OCI-LY1 (cell line): ENCODE results near the gene RAB11B.

ENCODE experiments used
- H2AFZ ChIP-seq: fragments of 200-600 bp; sonication (generic), shearing (Covaris generic); 2 replicates; pipeline ENCODE4 v1.6.0; 2014; ENCODE audit warnings: antibody characterized with exemption, mild to moderate bottlenecking, low read length
- H3F3A ChIP-seq: fragments of 200-600 bp; sonication (generic), shearing (Covaris generic); 2 replicates; pipeline ENCODE4 v1.6.0; 2014; ENCODE audit warnings: mild to moderate bottlenecking, antibody characterized with exemption, low read length, moderate library complexity; ENCODE audit not compliant: insufficient read depth
- H3K27ac ChIP-seq: fragments of 200-600 bp; sonication (generic); 2 replicates; pipeline ENCODE4 v1.5.1; 2014; ENCODE audit warnings: low read length, mixed run types, mild to moderate bottlenecking, low read depth; ENCODE audit not compliant: poor library complexity, severe bottlenecking
- H3K27me3 ChIP-seq: fragments of 200-600 bp; sonication (generic); 2 replicates; pipeline ENCODE4 v1.6.0; 2014; ENCODE audit warnings: antibody characterized with exemption, mild to moderate bottlenecking, low read length, moderate library complexity; ENCODE audit not compliant: insufficient read depth
- H3K36me3 ChIP-seq: fragments of 200-600 bp; sonication (generic); 2 replicates; pipeline ENCODE4 v1.6.1; 2014; ENCODE audit warnings: mild to moderate bottlenecking, antibody characterized with exemption, low read length, moderate library complexity, mixed read lengths; ENCODE audit not compliant: insufficient read depth
- H3K4me1 ChIP-seq: fragments of 200-600 bp; sonication (generic); 2 replicates; pipeline ENCODE4 v1.5.1; 2014; ENCODE audit warnings: mild to moderate bottlenecking, low read length, moderate library complexity; ENCODE audit not compliant: insufficient read depth, severe bottlenecking
- H3K4me2 ChIP-seq: fragments of 200-600 bp; sonication (generic), shearing (Covaris generic); 2 replicates; pipeline ENCODE4 v1.6.1; 2014; ENCODE audit warnings: low read length
- H3K4me3 ChIP-seq: fragments of 200-600 bp; sonication (generic); 2 replicates; pipeline ENCODE4 v1.5.1; 2014; ENCODE audit warnings: low read length, low read depth, mild to moderate bottlenecking, mixed read lengths; ENCODE audit not compliant: poor library complexity, severe bottlenecking
- H3K79me2 ChIP-seq: fragments of 200-600 bp; shearing (Covaris generic); 2 replicates; pipeline ENCODE4 v1.6.1; 2016; ENCODE audit warnings: mixed run types, low read length, mixed read lengths; ENCODE audit not compliant: insufficient read depth
- H3K9ac ChIP-seq: fragments of 200-600 bp; sonication (generic), shearing (Covaris generic); 2 replicates; pipeline ENCODE4 v1.6.1; 2014; ENCODE audit warnings: mild to moderate bottlenecking, low read length, mixed read lengths
- H3K9me2 ChIP-seq: fragments of 200-600 bp; sonication (generic), shearing (Covaris generic); 2 replicates; pipeline ENCODE4 v1.6.1; 2014; ENCODE audit warnings: low read depth, mild to moderate bottlenecking, low read length, mixed read lengths
- H3K9me3 ChIP-seq: fragments of 200-600 bp; shearing (Covaris generic); 2 replicates; pipeline ENCODE4 v1.6.1; 2014; ENCODE audit warnings: low read length, mixed read lengths
- H4K20me1 ChIP-seq: fragments of 200-600 bp; sonication (generic), shearing (Covaris generic); 2 replicates; pipeline ENCODE4 v1.6.0; 2016; ENCODE audit warnings: mild to moderate bottlenecking, low read length; ENCODE audit not compliant: insufficient read depth
- EZH2 ChIP-seq: fragments of 200-600 bp; sonication (generic), shearing (Covaris generic); IDR thresholded peaks from 2 replicates; pipeline ENCODE4 v1.8.0; 2017; ENCODE audit warnings: borderline replicate concordance, mixed run types, mild to moderate bottlenecking, antibody characterized with exemption, low read length, moderate library complexity, mixed read lengths
- TF ChIP-seq, protein P1 (sequence below): fragments of 200-600 bp; sonication (generic), shearing (Covaris generic); IDR thresholded peaks from 2 replicates; pipeline ENCODE4 v1.5.1; 2017; ENCODE audit warnings: mild to moderate bottlenecking, antibody characterized with exemption, low read length, moderate library complexity, mixed read lengths

The RAB11B gene

DNA sequence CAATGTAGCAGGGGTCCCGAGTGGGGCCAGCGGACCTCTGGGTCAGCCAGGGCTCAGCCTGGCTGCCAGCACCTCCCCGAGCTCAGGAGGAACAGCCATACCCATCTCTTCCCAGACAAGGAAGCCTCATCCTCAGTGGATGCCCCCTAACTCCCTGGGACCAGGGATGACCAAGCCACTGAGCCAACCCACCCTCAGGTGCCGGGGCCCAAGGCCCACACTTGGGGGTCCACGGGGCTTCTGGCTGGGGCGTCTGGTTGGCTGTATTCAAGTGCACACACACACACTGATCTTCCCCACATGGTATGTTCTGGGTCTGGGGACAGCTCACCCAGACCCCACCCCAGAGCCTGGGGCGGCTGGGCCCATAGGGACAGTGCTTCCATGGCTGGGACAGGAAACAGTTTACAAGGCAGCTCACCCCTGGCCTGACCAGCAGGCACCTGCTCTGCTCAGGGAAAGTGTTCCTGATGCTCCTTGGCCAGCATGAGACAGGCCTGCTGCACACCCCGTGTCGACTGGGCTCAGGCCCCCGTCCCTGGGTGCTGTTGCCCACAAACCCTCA lies 7.7 kb downstream of the RAB11B start:
- Histone ChIP-seq H3K4me3 (no peak overlapping the region), H3K27me3 (no peaks in the 10 kb centered on the region), H3K4me1 (no peaks in the 10 kb centered on the region), H3F3A (no peaks in the 10 kb centered on the region; the same call in 1 of the 2 replicates), H3K9ac (no peak overlapping the region), H3K36me3 (peaks cover 12% of the 10 kb centered on the region; the same call in 1 of the 2 replicates), H3K79me2 (no peaks in the 10 kb centered on the region), H3K9me2 (no peaks in the 10 kb centered on the region), H3K27ac (no peak overlapping the region), H4K20me1 (no peaks in the 10 kb centered on the region), H3K9me3 (no peaks in the 10 kb centered on the region), H3K4me2 (no peak overlapping the region), H2AFZ (no peak overlapping the region)
- TF ChIP-seq, protein P1, sequence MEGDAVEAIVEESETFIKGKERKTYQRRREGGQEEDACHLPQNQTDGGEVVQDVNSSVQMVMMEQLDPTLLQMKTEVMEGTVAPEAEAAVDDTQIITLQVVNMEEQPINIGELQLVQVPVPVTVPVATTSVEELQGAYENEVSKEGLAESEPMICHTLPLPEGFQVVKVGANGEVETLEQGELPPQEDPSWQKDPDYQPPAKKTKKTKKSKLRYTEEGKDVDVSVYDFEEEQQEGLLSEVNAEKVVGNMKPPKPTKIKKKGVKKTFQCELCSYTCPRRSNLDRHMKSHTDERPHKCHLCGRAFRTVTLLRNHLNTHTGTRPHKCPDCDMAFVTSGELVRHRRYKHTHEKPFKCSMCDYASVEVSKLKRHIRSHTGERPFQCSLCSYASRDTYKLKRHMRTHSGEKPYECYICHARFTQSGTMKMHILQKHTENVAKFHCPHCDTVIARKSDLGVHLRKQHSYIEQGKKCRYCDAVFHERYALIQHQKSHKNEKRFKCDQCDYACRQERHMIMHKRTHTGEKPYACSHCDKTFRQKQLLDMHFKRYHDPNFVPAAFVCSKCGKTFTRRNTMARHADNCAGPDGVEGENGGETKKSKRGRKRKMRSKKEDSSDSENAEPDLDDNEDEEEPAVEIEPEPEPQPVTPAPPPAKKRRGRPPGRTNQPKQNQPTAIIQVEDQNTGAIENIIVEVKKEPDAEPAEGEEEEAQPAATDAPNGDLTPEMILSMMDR, result no peak
- TF ChIP-seq EZH2, result no peak

DNA sequence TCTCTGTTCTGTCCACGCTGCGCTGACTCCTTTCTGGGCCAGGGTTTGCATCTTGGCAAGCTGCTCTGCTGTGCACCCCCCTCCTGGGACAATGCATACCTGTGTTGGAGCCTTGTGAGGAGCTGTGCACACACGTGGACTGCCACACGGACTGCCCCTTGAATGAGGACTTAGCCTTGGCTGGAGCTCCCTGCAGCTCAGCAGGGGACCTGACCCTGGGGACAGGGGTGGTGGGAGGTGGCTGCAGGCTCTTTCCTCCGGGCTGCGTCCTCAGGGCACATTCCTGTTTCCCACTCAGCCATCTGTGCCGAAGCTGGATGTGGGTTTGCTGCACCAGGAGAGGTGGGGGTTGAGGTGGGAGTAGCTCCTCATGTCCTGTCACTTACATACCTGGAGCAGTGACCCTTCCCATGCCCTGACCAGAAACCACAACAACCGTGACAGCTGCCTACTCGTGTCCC lies 8.2 kb downstream of the RAB11B start:
- no peak overlapping the region for H2AFZ ChIP-seq

DNA sequence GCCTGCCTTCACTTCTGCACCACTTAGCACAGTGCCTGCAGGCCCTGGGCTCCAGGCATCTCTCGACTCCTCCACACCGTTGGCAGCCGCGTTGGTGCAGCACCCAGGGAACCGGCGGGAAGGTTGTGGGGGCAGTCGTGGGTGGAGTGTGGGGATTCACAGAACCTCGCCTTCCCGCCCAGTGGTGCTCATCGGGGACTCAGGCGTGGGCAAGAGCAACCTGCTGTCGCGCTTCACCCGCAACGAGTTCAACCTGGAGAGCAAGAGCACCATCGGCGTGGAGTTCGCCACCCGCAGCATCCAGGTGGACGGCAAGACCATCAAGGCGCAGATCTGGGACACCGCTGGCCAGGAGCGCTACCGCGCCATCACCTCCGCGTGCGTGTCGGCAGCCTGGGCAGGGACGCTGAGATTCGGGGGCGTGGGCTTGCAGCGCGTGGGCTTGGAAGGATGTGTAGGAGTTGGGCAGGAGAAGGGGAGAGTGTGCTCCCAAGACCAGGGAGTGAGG lies 9.6 kb downstream of the RAB11B start:
- Histone ChIP-seq H3K36me3 (peaks cover 19% of the 10 kb centered on the region; the same call in 1 of the 2 replicates), H3K27me3 (no peaks in the 10 kb centered on the region), H3K9ac (no peak overlapping the region), H3K27ac (no peak overlapping the region), H3K4me1 (no peaks in the 10 kb centered on the region), H4K20me1 (no peaks in the 10 kb centered on the region), H3K4me3 (no peak overlapping the region), H3K4me2 (no peak overlapping the region), H2AFZ (no peak overlapping the region), H3K79me2 (no peaks in the 10 kb centered on the region), H3K9me2 (no peaks in the 10 kb centered on the region), H3F3A (no peaks in the 10 kb centered on the region; the same call in 1 of the 2 replicates), H3K9me3 (no peaks in the 10 kb centered on the region)
- TF ChIP-seq EZH2, result no peak
- TF ChIP-seq, protein P1, result no peak

More for the DNA sequence above, 8.2 kb downstream of the RAB11B start:
- H3K9me3 ChIP-seq, result no peaks in the 10 kb centered on the region
- no peaks in the 10 kb centered on the region for H3K9me2 ChIP-seq
- no peak overlapping the region for H3K4me2 ChIP-seq
- no peak for TF ChIP-seq EZH2
- TF ChIP-seq, protein P1, result no peak
- no peaks in the 10 kb centered on the region for H3K27me3 ChIP-seq
- H3K27ac ChIP-seq, result no peak overlapping the region
- H3K79me2 ChIP-seq, result no peaks in the 10 kb centered on the region
- no peaks in the 10 kb centered on the region for H4K20me1 ChIP-seq
- no peaks in the 10 kb centered on the region for H3K4me1 ChIP-seq
- H3K4me3 ChIP-seq, result no peak overlapping the region
- H3K9ac ChIP-seq, result no peak overlapping the region
- H3F3A ChIP-seq, result no peaks in the 10 kb centered on the region; the same call in 1 of the 2 replicates
- H3K36me3 ChIP-seq, result peaks cover 16% of the 10 kb centered on the region; the same call in 1 of the 2 replicates
